OCI-LY7 (cell line): Measurements from ENCODE around the gene ARL13B.

Source experiments
- CTCF ChIP-seq: fragments of 200-600 bp; sonication (generic); conservative IDR thresholded peaks from 2 replicates; pipeline ENCODE4 v1.5.1; 2014; ENCODE audit warnings: mild to moderate bottlenecking, antibody characterized with exemption, low read length, moderate library complexity, mixed read lengths
- EZH2phosphoT487 ChIP-seq: fragments of 200-600 bp; sonication (generic); IDR thresholded peaks from 2 replicates; pipeline ENCODE4 v1.6.1; 2018; ENCODE audit warnings: low read depth, borderline replicate concordance, mild to moderate bottlenecking, mixed run types, antibody characterized with exemption, low read length, moderate library complexity, mixed read lengths

DNA sequence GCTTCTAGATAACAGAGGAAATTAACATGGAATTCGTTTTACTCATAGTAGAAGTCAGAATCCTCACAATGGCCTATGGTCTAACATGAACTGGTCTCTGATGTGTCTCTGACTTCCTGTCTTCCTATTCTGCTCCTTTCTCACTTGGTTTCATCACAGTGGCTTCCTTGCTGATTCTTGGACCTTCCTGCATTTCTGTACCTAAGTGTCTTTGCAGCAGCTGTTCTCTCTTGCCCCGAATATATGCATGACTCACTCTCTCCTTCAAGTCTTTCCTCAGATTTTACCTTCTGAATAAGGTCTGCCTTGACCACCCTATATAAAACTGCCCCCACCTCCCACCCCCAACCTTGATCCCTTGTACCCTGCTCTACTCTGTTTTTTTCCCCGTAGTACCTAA, 14.1 kb downstream of the ARL13B start:
- no peak for TF ChIP-seq EZH2phosphoT487
- TF ChIP-seq CTCF: no peak
